Activated T-cell treated with anti-CD3 and anti-CD28 coated beads, Interleukin-2, amount 50 U/mL, for 72 hours (primary cell): Measurements from ENCODE around the gene KDM4C. TPM values are rescaled to one million over a fixed set of nuclear protein-coding genes. Genes with fewer than 3 reads are reported as not detected.
"Not testable (repeated sequence)": the region's sequence is repeated elsewhere in the genome, so short reads cannot be mapped to it uniquely, and the experiment has no call there.

Source experiments
- ATAC-seq, 2 donors: fragments of 150-1000 bp; cut with Tn5 transposase; replicated peaks in 1 of 2; 2 replicates each; pipeline ENCODE4 v1.10.0; 2021; ENCODE audit warnings: moderate library complexity in 2 of 2, mild to moderate bottlenecking in 1 of 2
- DNase-seq, 2 donors: peaks; one replicate each; pipeline ENCODE4 v3.0.0; 2021 to 2022; ENCODE audit warnings: mixed read lengths in 1 of 2
- H3K27ac Mint-ChIP-seq: one replicate; pipeline ENCODE4 v1.8.0; 2022; ENCODE audit warnings: mild to moderate bottlenecking, moderate library complexity, mixed read lengths
- H3K27me3 Mint-ChIP-seq: one replicate; pipeline ENCODE4 v1.8.0; 2022; ENCODE audit warnings: low read depth, mixed read lengths
- H3K36me3 Mint-ChIP-seq, 2 donors: one replicate each; pipeline ENCODE4 v1.8.0; 2022; ENCODE audit warnings: mixed read lengths in 2 of 2, mild to moderate bottlenecking in 1 of 2; ENCODE audit not compliant: insufficient read depth in 2 of 2
- H3K4me1 Mint-ChIP-seq: one replicate; pipeline ENCODE4 v1.8.0; 2022; ENCODE audit warnings: low read depth, mixed read lengths
- H3K4me3 Mint-ChIP-seq, 2 donors: one replicate each; pipeline ENCODE4 v1.8.0; 2022; ENCODE audit warnings: mild to moderate bottlenecking in 2 of 2, mixed read lengths in 2 of 2, moderate library complexity in 2 of 2
- H3K9me3 Mint-ChIP-seq, 2 donors: one replicate each; pipeline ENCODE4 v1.8.0; 2022; ENCODE audit warnings: mixed read lengths in 2 of 2
- total RNA-seq, 2 donors: library from RNA; stranded (reverse); gene quantifications; one replicate each; pipeline ENCODE4 v1.2.3, GENCODE V29; 2022

The KDM4C gene
- total RNA-seq, 2 donors from 2014 or later, result 42.9 to 46.7 TPM

- H3K9me3 Mint-ChIP-seq, H3K4me3 Mint-ChIP-seq, H3K27ac Mint-ChIP-seq, ATAC-seq, H3K36me3 Mint-ChIP-seq, DNase-seq, H3K27me3 Mint-ChIP-seq: not testable (repeated sequence)
- peaks cover 24% of the 10 kb centered on the region for H3K4me1 Mint-ChIP-seq
These were observed 31.2 kb downstream of the KDM4C start for GRCh38 chr9:6789017-6789338.

- DNase-seq (no peak), ATAC-seq (no peak)
- peaks cover 5 to 8% of the 10 kb centered on the region in 2 donors for H3K36me3 Mint-ChIP-seq
- H3K27ac Mint-ChIP-seq, result no peak overlapping the region
- no peak overlapping the region for H3K4me3 Mint-ChIP-seq
- H3K27me3 Mint-ChIP-seq, result no peaks in the 10 kb centered on the region
- H3K4me1 Mint-ChIP-seq, result peaks cover 17% of the 10 kb centered on the region
- H3K9me3 Mint-ChIP-seq, result no peaks in the 10 kb centered on the region
These were observed 33.1 kb downstream of the KDM4C start for GRCh38 chr9:6790866-6791265.

GRCh38 chr9:6793203-6793602 is 35.4 kb downstream of the KDM4C start:
- H3K4me1 Mint-ChIP-seq, result peaks cover 5% of the 10 kb centered on the region
- ATAC-seq (no peak), DNase-seq (no peak)
- no peaks in the 10 kb centered on the region for H3K27me3 Mint-ChIP-seq
- H3K36me3 Mint-ChIP-seq, result peaks cover 9 to 14% of the 10 kb centered on the region in 2 donors
- no peak overlapping the region for H3K27ac Mint-ChIP-seq
- no peak overlapping the region for H3K4me3 Mint-ChIP-seq
- peaks cover 0 to 2% of the 10 kb centered on the region in 2 donors for H3K9me3 Mint-ChIP-seq

GRCh38 chr9:6794936-6795335 is 37.2 kb downstream of the KDM4C start:
- Mint-ChIP-seq H3K36me3 (peaks cover 9 to 19% of the 10 kb centered on the region in 2 donors), H3K4me3 (no peak overlapping the region), H3K4me1 (no peaks in the 10 kb centered on the region), H3K9me3 (peaks cover 0 to 2% of the 10 kb centered on the region in 2 donors), H3K27ac (no peak overlapping the region), H3K27me3 (no peaks in the 10 kb centered on the region)
- DNase-seq (no peak), ATAC-seq (no peak)

- ATAC-seq, result no peak
- no peaks in the 10 kb centered on the region for H3K27me3 Mint-ChIP-seq
- H3K27ac Mint-ChIP-seq, result no peak overlapping the region
- DNase-seq, result no peak
- no peaks in the 10 kb centered on the region for H3K4me1 Mint-ChIP-seq
- H3K9me3 Mint-ChIP-seq, result peaks cover 0 to 2% of the 10 kb centered on the region in 2 donors
- peaks cover 1 to 19% of the 10 kb centered on the region in 2 donors for H3K36me3 Mint-ChIP-seq
- H3K4me3 Mint-ChIP-seq, result no peak overlapping the region
These were observed 45.2 kb downstream of the KDM4C start for GRCh38 chr9:6802926-6803325.

- H3K27me3 Mint-ChIP-seq, result no peaks in the 10 kb centered on the region
- ATAC-seq (no peak), DNase-seq (no peak)
- H3K4me1 Mint-ChIP-seq, result no peaks in the 10 kb centered on the region
- no peak overlapping the region for H3K4me3 Mint-ChIP-seq
- H3K27ac Mint-ChIP-seq, result no peak overlapping the region
- H3K36me3 Mint-ChIP-seq, result peaks cover 0 to 10% of the 10 kb centered on the region in 2 donors
- no peaks in the 10 kb centered on the region for H3K9me3 Mint-ChIP-seq
These were observed 47.8 kb downstream of the KDM4C start for GRCh38 chr9:6805532-6805931.

GRCh38 chr9:6806318-6806717 is 48.5 kb downstream of the KDM4C start:
- not testable (repeated sequence) for ATAC-seq, H3K27ac Mint-ChIP-seq

GRCh38 chr9:6807669-6808068 is 49.9 kb downstream of the KDM4C start:
- not testable (repeated sequence) for H3K9me3 Mint-ChIP-seq, ATAC-seq, H3K36me3 Mint-ChIP-seq, DNase-seq, H3K4me3 Mint-ChIP-seq, H3K27me3 Mint-ChIP-seq, H3K4me1 Mint-ChIP-seq, H3K27ac Mint-ChIP-seq

More at GRCh38 chr9:6806318-6806717, 48.5 kb downstream of the KDM4C start:
- DNase-seq, H3K4me3 Mint-ChIP-seq, H3K4me1 Mint-ChIP-seq, H3K27me3 Mint-ChIP-seq, H3K9me3 Mint-ChIP-seq: not testable (repeated sequence)
- peaks cover 0 to 10% of the 10 kb centered on the region in 2 donors for H3K36me3 Mint-ChIP-seq

GRCh38 chr9:6811436-6811835 is 53.7 kb downstream of the KDM4C start:
- Mint-ChIP-seq H3K27me3 (no peaks in the 10 kb centered on the region), H3K27ac (no peak overlapping the region), H3K4me3 (no peak overlapping the region), H3K36me3 (peaks cover 0 to 5% of the 10 kb centered on the region in 2 donors), H3K4me1 (peaks cover 3% of the 10 kb centered on the region), H3K9me3 (no peaks in the 10 kb centered on the region)
- DNase-seq (no peak), ATAC-seq (no peak)

GRCh38 chr9:6816581-6816980 is 58.8 kb downstream of the KDM4C start:
- Mint-ChIP-seq H3K36me3 (peaks cover 4% of the 10 kb centered on the region in 2 donors), H3K27ac (peak overlapping the region; percentile 81), H3K27me3 (no peaks in the 10 kb centered on the region), H3K4me3 (no peak overlapping the region), H3K9me3 (peaks cover 0 to 3% of the 10 kb centered on the region in 2 donors), H3K4me1 (peaks cover 13% of the 10 kb centered on the region)
- ATAC-seq (no peak), DNase-seq (no peak)

- no peak for DNase-seq
- H3K4me1 Mint-ChIP-seq, result peaks cover 13% of the 10 kb centered on the region
- ATAC-seq, result no peak
- H3K27ac Mint-ChIP-seq, result no peak overlapping the region
- no peaks in the 10 kb centered on the region for H3K27me3 Mint-ChIP-seq
- peaks cover 4% of the 10 kb centered on the region in 2 donors for H3K36me3 Mint-ChIP-seq
- H3K9me3 Mint-ChIP-seq, result peaks cover 0 to 3% of the 10 kb centered on the region in 2 donors
- H3K4me3 Mint-ChIP-seq, result no peak overlapping the region
These were observed 60.6 kb downstream of the KDM4C start for GRCh38 chr9:6818292-6818922.

- no peaks in the 10 kb centered on the region for H3K27me3 Mint-ChIP-seq
- H3K4me3 Mint-ChIP-seq, result no peak overlapping the region
- peaks cover 0 to 3% of the 10 kb centered on the region in 2 donors for H3K9me3 Mint-ChIP-seq
- ATAC-seq (no peak), DNase-seq (no peak)
- H3K4me1 Mint-ChIP-seq, result peaks cover 13% of the 10 kb centered on the region
- H3K36me3 Mint-ChIP-seq, result peaks cover 4 to 5% of the 10 kb centered on the region in 2 donors
- no peak overlapping the region for H3K27ac Mint-ChIP-seq
These were observed 61.3 kb downstream of the KDM4C start for GRCh38 chr9:6819112-6819511.

- Mint-ChIP-seq H3K4me1 (peaks cover 13% of the 10 kb centered on the region), H3K4me3 (no peak overlapping the region), H3K36me3 (peaks cover 4 to 6% of the 10 kb centered on the region in 2 donors), H3K9me3 (peaks cover 0 to 3% of the 10 kb centered on the region in 2 donors), H3K27ac (no peak overlapping the region), H3K27me3 (no peaks in the 10 kb centered on the region)
- ATAC-seq (no peak), DNase-seq (no peak)
These were observed 61.8 kb downstream of the KDM4C start for GRCh38 chr9:6819529-6819928.

- Mint-ChIP-seq H3K4me3 (no peak overlapping the region), H3K27ac (no peak overlapping the region), H3K27me3 (no peaks in the 10 kb centered on the region)
These were observed 64.9 kb downstream of the KDM4C start for GRCh38 chr9:6822696-6823095.

More at GRCh38 chr9:6822696-6823095, 64.9 kb downstream of the KDM4C start:
- Mint-ChIP-seq H3K9me3 (peaks cover 0 to 3% of the 10 kb centered on the region in 2 donors), H3K36me3 (peaks cover 6 to 9% of the 10 kb centered on the region in 2 donors), H3K4me1 (peaks cover 13% of the 10 kb centered on the region)
- no peak for DNase-seq
- no peak for ATAC-seq
